HG02938 (cell line): ENCODE results near the gene WSB2.

Source experiments
- ATAC-seq: cut with Tn5 transposase; IDR thresholded peaks from one replicate; pipeline ENCODE4 v1.9.1; 2021; ENCODE audit warnings: mild to moderate bottlenecking, moderate library complexity; ENCODE audit not compliant: unreplicated experiment

Gene WSB2

DNA sequence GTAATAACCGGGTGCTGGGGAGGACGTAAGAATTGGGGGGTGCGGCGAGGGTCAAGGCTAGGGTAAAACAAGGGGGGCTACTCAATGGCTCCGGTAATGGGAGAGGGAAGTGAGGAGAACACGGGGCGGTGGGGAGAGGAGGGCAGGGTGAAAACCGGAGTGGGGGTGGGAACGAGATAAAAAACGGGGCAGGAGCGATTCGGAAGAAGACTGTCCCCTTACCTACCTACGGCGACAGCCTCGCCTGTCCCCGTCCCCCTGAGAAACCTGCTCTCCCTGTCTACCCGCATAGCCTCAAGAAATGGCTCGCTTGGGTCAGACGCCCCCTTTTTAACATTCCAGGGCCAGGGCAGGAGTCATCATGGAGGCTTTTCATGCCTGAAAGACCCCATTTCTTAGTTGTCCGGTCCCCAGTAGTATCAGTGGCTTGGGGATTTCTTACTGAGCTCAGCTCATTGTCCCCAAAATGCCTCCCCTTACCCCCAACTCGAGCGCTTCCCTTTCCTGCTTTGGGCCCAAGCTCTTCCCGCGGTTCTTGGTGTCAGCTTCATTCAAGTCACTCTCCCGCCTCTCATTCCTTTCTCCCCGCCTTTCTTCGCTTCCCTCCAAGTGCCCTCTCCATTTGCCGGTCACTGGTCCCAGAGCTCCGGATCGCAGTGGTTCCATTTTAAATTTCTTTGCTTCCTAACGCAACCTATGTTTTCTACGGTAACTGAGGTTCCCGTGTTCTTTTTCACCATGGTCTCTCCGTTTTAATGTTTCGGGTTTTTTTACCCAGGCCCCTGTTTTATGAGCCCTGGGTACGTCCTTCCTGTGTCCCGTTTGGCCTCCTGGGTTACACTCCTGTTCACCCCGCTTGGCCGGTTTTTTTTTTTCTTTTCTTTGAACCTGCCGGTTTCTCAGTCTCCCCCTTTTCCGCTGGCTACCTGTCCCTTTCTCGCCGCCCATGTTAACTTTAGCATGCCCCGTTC, 1.2 kb upstream of the WSB2 start:
- no peak for ATAC-seq

DNA sequence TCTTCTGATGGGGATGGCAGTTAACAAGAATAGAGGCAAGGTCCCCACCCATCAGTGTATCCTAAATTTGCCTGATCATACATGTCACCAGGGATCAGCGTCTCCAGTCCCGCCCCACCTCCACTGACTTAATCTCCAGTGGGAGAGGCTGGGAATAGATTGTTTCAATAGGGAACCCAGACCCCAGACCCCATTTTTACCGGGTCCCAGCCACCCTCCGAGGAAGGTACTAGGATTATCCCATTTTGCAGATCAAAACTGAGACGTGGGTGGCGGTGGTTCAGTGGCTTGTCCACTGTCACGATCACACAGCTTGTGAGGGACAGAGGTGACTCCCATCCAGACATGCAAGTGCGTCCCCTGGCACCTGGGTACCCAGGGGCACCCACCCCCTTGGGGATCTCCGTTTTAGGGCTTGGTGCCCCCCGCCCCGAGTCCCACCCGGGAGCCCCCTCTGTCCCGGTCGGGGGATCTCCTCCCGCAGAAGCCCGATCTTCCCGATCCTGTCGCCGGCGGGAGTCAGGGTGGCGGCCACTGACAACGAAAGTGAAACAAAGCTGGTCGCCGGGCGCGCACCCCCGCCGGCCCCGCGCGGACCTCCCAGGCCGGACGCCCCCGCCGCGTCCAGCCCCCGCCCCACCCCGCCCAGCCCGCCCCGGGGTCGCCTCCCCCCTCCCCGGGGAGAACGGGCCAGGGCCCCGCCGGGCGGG, 523 bp downstream of the WSB2 start:
- ATAC-seq, result no peak

DNA sequence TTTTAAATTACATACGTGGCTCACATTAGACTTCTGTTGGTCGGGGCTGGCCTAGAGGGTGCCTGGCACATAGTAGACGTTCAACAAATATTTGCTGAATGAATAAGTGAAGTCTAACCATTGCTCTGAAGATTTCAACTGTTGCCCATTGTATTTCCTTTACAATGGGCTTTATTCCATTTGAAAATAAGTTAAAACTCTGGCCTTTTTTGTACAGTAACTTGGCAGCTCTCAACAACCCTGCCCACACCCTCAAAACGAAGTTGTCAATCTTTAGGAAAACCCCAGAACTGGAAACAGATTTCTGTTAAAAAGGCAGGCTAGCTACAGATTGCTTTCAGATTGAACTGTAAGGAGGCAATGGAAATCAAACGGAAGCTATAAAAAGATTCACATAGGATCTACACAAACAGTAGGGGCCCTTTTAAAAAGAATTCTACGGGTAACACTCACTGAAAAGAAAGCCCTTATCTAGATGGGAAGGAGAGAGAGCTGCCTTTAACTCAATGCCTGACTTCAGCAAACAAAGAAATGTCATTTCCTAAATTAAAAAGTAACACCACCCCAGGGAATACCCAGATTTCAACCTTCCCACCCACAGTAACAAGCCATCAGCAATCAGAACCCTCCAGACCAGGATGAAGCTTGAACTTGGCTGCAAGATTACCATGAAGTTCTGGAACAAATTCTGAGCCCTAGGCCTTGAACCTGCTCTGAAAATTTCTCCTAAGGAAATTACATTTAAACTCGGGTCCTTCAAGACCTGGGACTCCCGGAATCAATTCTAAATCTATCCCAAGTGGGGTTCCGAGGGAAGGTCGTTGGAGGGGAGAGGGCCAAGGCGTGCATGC, 1.4 kb downstream of the WSB2 start:
- no peak for ATAC-seq

GRCh38 chr12:118058881-118059280, 2.1 kb downstream of the WSB2 start:
- ATAC-seq, result no peak

GRCh38 chr12:118058227-118058626, 2.8 kb downstream of the WSB2 start:
- no peak for ATAC-seq

DNA sequence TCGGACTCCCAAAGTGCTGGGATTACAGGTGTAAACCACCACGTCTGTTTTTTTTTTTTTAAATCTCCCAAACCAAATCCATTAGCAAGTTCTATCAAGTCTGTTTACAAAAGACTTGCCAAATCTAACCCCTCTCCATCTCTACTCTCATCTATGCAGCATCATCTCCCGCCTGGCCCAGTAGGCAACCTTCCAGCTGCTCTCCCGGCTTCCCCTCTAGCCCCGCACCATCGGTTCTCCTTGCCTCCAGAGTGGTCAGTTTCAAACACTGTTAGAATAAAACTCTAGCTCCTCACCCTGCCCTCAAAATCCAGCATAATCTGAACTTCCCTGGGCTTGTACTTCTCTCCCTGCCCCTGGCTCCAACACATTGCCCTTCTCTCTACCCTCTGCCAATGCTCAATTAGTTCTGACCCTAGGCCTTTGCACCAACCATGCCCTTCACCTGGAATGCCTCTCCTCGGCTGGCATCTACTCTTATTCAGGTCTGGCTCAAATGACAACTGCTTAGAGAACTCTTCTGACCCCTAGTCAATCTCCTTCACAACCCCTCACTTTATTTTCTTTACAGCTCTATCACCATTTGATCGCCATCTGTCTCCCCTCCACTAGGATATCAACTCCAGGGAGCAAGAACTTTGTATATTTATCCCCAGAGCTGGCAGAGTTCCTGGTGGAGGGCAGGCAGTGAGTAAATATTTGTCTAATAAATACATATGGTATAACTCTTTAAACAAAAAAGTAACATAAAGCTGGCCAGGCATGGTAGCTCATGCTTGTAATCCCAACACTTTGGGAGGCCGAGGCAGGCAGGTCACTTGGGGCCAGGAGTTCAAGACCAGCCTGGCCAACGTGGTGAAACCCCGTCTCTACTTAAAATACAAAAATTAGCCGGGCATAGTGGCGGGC, 4.9 kb downstream of the WSB2 start:
- no peak for ATAC-seq

DNA sequence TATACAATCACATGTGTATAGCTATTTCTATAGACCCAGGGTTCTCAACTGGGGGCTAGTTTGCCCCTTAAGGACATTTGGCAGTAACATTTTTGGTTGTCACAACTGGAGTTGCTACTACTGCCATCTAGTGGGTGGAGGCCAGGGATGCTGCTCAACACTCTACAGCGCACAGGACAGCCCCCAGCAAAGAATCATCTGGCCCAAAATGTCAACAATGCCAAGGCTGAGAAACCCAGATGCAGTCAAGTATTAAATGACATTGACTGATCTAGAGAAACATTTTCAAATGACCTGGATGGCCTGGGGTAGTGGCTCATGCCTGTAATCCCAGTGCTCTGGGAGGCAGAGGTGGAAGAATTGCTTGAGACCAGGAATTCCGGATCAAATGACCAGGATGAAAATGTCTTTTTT, 5.8 kb downstream of the WSB2 start:
- peak; percentile 72 for ATAC-seq

- ATAC-seq, result no peak
Observed at GRCh38 chr12:118053071-118053985, 7.7 kb downstream of the WSB2 start.

DNA sequence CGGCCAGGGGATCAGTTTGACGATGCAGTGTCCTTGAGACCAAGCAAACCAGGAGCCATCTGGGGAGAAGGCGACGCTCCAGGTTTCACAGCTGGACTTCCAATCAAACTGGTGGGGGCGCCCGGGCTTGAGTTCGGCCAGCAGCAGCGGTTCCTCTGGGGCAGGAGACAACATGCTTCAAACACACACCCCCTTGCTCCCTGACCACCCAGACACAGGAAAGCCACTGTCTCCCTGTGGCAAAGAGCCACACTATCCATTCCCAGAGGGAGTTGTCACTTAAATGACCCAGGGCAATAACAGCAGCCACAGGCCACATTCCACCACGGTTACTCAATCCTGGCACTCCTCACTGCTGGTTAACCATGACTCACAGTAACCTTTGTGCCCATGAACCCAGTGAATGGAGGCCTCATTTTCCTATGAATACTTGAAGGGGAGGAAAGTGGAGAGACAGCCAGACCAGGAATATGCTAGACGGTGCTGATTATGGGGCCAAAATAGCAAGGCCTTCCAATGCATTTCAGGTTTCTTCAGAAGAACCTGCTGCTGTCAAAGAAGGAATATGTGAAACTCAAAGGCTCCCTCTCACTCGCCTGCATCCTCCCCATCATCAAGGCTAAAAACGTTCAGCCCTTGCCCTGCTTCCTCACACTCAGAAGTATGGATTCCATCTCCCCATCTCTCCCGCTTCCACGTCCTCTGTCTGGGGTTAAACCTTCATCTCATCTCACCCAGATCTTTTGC, 8.5 kb downstream of the WSB2 start:
- no peak for ATAC-seq

DNA sequence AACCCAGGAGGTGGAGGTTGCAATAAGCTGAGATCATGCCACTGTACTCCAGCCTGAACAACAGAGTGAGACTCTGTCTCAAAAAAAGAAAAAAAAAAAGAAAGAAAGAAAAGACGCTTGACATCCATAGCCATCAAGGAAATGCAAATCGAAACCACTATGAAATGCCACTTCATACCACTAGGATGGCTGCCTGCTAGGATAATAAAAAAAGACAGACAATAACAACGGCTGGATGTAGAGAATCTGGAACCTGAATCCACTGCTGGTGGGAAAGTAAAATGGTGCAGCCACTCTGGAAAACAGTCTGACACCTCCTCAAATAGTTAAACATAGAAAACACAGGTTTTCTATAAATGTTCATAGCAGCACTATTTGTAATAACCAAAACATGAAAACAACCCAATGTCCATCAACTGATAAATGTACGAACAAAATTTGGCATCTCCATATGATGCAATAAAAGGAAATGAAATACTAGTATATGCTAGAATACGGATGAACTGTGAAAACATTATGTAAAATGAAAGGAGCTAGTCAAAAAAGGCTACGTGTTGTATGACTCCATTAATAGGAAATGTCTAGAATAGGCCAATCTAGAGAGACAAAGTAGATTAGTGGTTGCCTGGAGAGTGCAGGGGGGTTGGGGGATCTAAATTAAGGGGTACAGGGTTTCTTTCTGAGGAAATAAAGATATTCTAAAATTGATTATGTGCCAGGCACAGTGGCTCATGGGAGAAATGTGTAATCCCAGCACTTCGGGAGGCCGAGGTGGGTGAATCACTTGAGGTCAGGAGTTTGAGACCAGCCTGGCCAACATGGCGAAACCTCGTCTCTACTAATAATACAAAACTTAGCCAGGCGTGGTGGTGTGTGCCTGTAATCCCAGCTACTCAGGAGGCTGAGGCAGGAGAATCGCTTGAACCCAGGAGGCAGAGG, 9.7 kb downstream of the WSB2 start:
- ATAC-seq, result no peak

- no peak for ATAC-seq
Observed at GRCh38 chr12:118046430-118046829, 14.5 kb downstream of the WSB2 start.

DNA sequence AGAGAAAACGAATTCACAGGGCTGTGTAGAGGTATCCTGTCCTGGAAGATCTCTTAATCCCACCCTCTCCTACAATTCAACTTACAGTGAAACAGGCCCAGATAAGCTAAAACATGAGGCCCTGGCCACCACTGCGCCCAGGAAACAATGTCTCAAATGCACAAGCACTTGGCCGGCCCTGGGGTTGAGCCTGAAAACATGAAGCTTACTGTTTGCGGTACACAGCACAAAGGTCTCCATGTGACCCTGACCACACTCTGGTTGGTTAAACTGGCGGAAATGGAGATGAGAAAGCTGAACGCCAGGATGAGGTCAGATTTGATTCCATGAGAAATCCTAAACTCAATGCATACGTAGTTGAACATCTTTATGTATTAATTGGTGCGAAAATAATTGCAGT, 16.4 kb downstream of the WSB2 start:
- ATAC-seq, result no peak

- no peak for ATAC-seq
Observed at GRCh38 chr12:118044075-118044474, 16.9 kb downstream of the WSB2 start.

GRCh38 chr12:118042091-118042490, 18.9 kb downstream of the WSB2 start:
- ATAC-seq, result no peak

- ATAC-seq, result no peak
Observed at GRCh38 chr12:118038137-118038536, 22.8 kb downstream of the WSB2 start.

GRCh38 chr12:118036672-118037411, 24.1 kb downstream of the WSB2 start:
- ATAC-seq, result no peak
